ENCODE data around the gene CYP2R1.

Gene CYP2R1

DNA sequence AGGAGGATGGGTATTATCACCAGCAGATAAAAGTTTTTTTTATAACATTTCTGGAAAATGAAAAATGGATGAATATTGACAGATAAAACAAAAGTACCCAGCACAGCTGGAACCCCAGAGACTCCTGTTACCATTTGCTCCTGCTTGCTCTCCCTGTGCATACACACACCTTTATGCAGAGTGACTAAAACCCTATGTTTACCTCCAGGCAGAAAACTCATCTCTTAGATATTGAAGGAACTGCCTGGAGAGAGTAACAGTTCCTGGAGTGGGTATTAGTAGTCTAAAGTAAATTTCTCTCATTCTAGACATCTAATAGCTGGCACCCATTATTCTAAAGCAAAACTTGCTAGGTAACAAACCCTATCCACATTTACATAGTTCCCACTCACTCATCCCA lies 38.0 kb downstream of the CYP2R1 start:
- H3K9ac ChIP-seq (ENCODE audit: low read length), result no peak overlapping the region
- no peaks in the 10 kb centered on the region for H3K36me3 ChIP-seq (ENCODE audit: insufficient read depth, low read length)
- no peaks in the 10 kb centered on the region for H3F3A ChIP-seq (ENCODE audit: insufficient read depth, low read length)
- no peaks in the 10 kb centered on the region for H3K9me3 ChIP-seq (ENCODE audit: low read length)
- no peaks in the 10 kb centered on the region for H3K9me2 ChIP-seq (ENCODE audit: low read depth, low read length)
- no peak overlapping the region for H3K4me2 ChIP-seq (ENCODE audit: low read length)
- H4K20me1 ChIP-seq (ENCODE audit: insufficient read depth, low read length), result no peaks in the 10 kb centered on the region
- H3K27ac ChIP-seq (ENCODE audit: low read depth, low read length, poor library complexity, severe bottlenecking), result no peak overlapping the region
- H3K4me3 ChIP-seq (ENCODE audit: low read depth, low read length, poor library complexity, severe bottlenecking), result no peak overlapping the region
- no peak overlapping the region for H2AFZ ChIP-seq (ENCODE audit: low read length)
- no peak for TF ChIP-seq EZH2 (IDR thresholded peaks at IDR 0.05; ENCODE audit: borderline replicate concordance, low read length)
- TF ChIP-seq, protein P1, sequence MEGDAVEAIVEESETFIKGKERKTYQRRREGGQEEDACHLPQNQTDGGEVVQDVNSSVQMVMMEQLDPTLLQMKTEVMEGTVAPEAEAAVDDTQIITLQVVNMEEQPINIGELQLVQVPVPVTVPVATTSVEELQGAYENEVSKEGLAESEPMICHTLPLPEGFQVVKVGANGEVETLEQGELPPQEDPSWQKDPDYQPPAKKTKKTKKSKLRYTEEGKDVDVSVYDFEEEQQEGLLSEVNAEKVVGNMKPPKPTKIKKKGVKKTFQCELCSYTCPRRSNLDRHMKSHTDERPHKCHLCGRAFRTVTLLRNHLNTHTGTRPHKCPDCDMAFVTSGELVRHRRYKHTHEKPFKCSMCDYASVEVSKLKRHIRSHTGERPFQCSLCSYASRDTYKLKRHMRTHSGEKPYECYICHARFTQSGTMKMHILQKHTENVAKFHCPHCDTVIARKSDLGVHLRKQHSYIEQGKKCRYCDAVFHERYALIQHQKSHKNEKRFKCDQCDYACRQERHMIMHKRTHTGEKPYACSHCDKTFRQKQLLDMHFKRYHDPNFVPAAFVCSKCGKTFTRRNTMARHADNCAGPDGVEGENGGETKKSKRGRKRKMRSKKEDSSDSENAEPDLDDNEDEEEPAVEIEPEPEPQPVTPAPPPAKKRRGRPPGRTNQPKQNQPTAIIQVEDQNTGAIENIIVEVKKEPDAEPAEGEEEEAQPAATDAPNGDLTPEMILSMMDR (IDR thresholded peaks at IDR 0.05; ENCODE audit: low read length), result no peak
- no peaks in the 10 kb centered on the region for H3K79me2 ChIP-seq (ENCODE audit: insufficient read depth, low read length)
- H3K4me1 ChIP-seq (ENCODE audit: insufficient read depth, low read length, severe bottlenecking), result no peaks in the 10 kb centered on the region
- no peaks in the 10 kb centered on the region; the same call in 1 of the 2 replicates for H3K27me3 ChIP-seq (ENCODE audit: insufficient read depth, low read length)

DNA sequence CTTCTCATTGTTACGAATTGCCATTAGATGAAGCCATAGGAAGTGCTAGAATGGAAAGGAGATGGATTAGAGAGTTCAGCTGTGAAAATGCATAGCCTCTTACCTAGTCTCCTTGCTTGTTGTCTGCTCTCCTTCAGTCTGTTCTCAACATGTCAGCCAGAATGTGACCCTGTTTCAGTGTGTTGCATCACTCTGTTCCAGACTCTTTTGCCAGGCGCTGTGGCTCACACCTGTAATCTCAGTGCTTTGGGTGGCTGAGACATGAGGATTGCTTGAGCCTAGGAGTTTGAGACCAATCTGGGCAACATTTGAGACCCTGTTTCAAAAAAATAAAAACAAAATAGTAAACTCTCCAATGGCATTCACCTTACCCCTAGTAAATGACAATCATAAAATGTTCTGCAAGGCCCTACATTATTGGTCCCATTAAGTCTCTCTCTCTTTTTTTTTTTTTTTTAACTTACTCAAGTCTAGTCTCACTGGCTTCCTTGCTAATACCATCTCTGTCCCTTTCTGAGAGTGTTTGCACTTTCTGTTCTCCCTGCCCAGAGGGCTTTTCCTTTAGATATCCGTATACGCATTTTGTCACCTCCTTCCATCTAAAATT lies 39.4 kb downstream of the CYP2R1 start:
- Histone ChIP-seq H3K4me3 (ENCODE audit: low read depth, low read length, poor library complexity, severe bottlenecking) (no peak overlapping the region), H3K36me3 (ENCODE audit: insufficient read depth, low read length) (no peaks in the 10 kb centered on the region), H3K9me2 (ENCODE audit: low read depth, low read length) (no peaks in the 10 kb centered on the region), H3F3A (ENCODE audit: insufficient read depth, low read length) (no peaks in the 10 kb centered on the region), H2AFZ (ENCODE audit: low read length) (no peak overlapping the region), H3K4me1 (ENCODE audit: insufficient read depth, low read length, severe bottlenecking) (no peaks in the 10 kb centered on the region), H3K27ac (ENCODE audit: low read depth, low read length, poor library complexity, severe bottlenecking) (no peak overlapping the region), H4K20me1 (ENCODE audit: insufficient read depth, low read length) (no peaks in the 10 kb centered on the region), H3K27me3 (ENCODE audit: insufficient read depth, low read length) (no peaks in the 10 kb centered on the region; the same call in 1 of the 2 replicates), H3K9ac (ENCODE audit: low read length) (no peak overlapping the region), H3K9me3 (ENCODE audit: low read length) (no peaks in the 10 kb centered on the region), H3K4me2 (ENCODE audit: low read length) (no peak overlapping the region), H3K79me2 (ENCODE audit: insufficient read depth, low read length) (no peaks in the 10 kb centered on the region)
- no peak for TF ChIP-seq EZH2 (IDR thresholded peaks at IDR 0.05; ENCODE audit: borderline replicate concordance, low read length)
- TF ChIP-seq, protein P1 (IDR thresholded peaks at IDR 0.05; ENCODE audit: low read length), result no peak

DNA sequence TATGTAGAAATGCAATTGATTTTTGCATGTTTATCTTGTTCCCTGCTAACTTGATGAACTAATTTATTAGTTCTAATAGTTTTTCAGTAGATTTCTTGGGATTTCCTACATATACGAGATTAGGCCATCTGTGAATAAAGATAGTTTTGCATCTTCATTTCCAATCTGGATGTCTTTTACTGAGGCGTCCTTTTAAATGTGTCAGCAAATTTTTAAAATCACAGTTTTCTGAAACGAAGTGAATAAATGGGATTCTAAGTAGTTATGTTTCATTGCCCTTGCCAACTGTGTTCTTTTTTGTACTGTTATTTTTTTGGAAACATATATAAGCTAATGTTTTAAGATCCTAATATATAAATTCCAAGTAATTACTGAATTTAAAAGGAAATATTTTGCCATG lies 50.0 kb downstream of the CYP2R1 start:
- Histone ChIP-seq H3F3A (ENCODE audit: insufficient read depth, low read length) (no peaks in the 10 kb centered on the region), H3K4me3 (ENCODE audit: low read depth, low read length, poor library complexity, severe bottlenecking) (no peak overlapping the region), H3K27me3 (ENCODE audit: insufficient read depth, low read length) (no peaks in the 10 kb centered on the region), H3K79me2 (ENCODE audit: insufficient read depth, low read length) (no peaks in the 10 kb centered on the region), H2AFZ (ENCODE audit: low read length) (no peak overlapping the region), H3K4me1 (ENCODE audit: insufficient read depth, low read length, severe bottlenecking) (no peaks in the 10 kb centered on the region), H3K36me3 (ENCODE audit: insufficient read depth, low read length) (no peaks in the 10 kb centered on the region), H4K20me1 (ENCODE audit: insufficient read depth, low read length) (no peaks in the 10 kb centered on the region), H3K9ac (ENCODE audit: low read length) (no peak overlapping the region), H3K27ac (ENCODE audit: low read depth, low read length, poor library complexity, severe bottlenecking) (no peak overlapping the region), H3K9me2 (ENCODE audit: low read depth, low read length) (no peaks in the 10 kb centered on the region), H3K9me3 (ENCODE audit: low read length) (no peaks in the 10 kb centered on the region), H3K4me2 (ENCODE audit: low read length) (no peak overlapping the region)
- TF ChIP-seq, protein P1 (IDR thresholded peaks at IDR 0.05; ENCODE audit: low read length), result no peak
